Transverse colon (tissue), 4 donors: ENCODE measurements around the gene RASSF3. TPM values are rescaled to one million over a fixed set of nuclear protein-coding genes. Genes with fewer than 3 reads are reported as not detected.

Experiments used
- DNase-seq: peaks from one replicate; pipeline ENCODE4 v3.0.0-alpha.2; 2019
- H3K27ac ChIP-seq, 4 donors: fragments of 200-600 bp; sonication (generic); 2 replicates each; pipeline ENCODE4 v1.5.1; 2016 to 2018; ENCODE audit warnings: inconsistent platforms in 4 of 4
- H3K27me3 ChIP-seq: fragments of 200-600 bp; sonication (generic); 2 replicates; pipeline ENCODE4 v1.5.1; 2017; ENCODE audit warnings: inconsistent platforms
- H3K36me3 ChIP-seq, 4 donors: fragments of 200-600 bp; sonication (generic); 2 replicates each; pipeline ENCODE4 v1.5.1; 2017 to 2019; ENCODE audit warnings: inconsistent platforms in 4 of 4
- H3K4me1 ChIP-seq, 4 donors: fragments of 200-600 bp; sonication (generic); 2 replicates each; pipeline ENCODE4 v1.5.1; 2017 to 2020; ENCODE audit warnings: inconsistent platforms in 4 of 4
- H3K4me3 ChIP-seq, 4 donors: fragments of 200-600 bp; sonication (generic); 1 replicate in 1 of 4; 2 replicates in 3 of 4; pipeline versions ENCODE4 v1.5.1 to v1.6.1; 2017 to 2019; ENCODE audit warnings: inconsistent platforms in 4 of 4
- H3K9me3 ChIP-seq, 2 donors: fragments of 200-600 bp; sonication (generic); 2 replicates each; pipeline ENCODE4 v1.5.1; 2017 to 2019; ENCODE audit warnings: inconsistent platforms in 2 of 2
- EP300 ChIP-seq: sonication (generic); formaldehyde crosslinking; IDR thresholded peaks from one replicate; pipeline ENCODE4 v1.6.1; 2017; ENCODE audit warnings: antibody characterized with exemption, low read depth
- POLR2A ChIP-seq: fragments of 450-650 bp; IDR thresholded peaks from one replicate; pipeline ENCODE4 v1.6.1; 2016; ENCODE audit warnings: antibody characterized with exemption, mild to moderate bottlenecking, moderate library complexity
- POLR2AphosphoS5 ChIP-seq, 3 donors: sonication (generic); formaldehyde crosslinking; IDR thresholded peaks; one replicate each; pipeline ENCODE4 v1.6.1; 2016; ENCODE audit warnings: antibody characterized with exemption in 3 of 3
- WGBS, 2 donors: methylation state at CpG; one replicate each; pipeline ENCODE4 v1.1.5; 2018; ENCODE audit warnings: low coverage in 1 of 2; 5-methylcytosine and 5-hydroxymethylcytosine counted together
- in situ Hi-C, 4 donors: fragments of 200-750 bp; cut with MboI; loops; one replicate each; pipeline versions ENCODE4 v1.15.0 to v1.15.1; 2017; ENCODE audit warnings: low sequenced_read_pairs in 3 of 4, low pct_ligation_motif_present in 1 of 4, low pct_unique_long_range_greater_than_20kb in 1 of 4
- intact Hi-C: fragments of 100-400 bp; cut with DNase I; formaldehyde crosslinking; loops from one replicate; pipeline ENCODE4 v1.15.1; 2023; ENCODE audit warnings: low total_unique reads
- total RNA-seq, 4 donors: library from RNA; depleted of rRNA; stranded (reverse); fragments of >200 nt; gene quantifications; one replicate each; pipeline ENCODE4 v1.1.0, GENCODE V29; 2016
- TF ChIP-seq, protein P1 (sequence below), 5 experiments: fragments of 200-600 bp in 3 of 5; fragments of 450-650 bp in 2 of 5; sonication (generic) in 3 of 5; IDR thresholded peaks; 1 replicate in 2 of 5; 2 replicates in 3 of 5; pipeline ENCODE4 v1.5.1; 2016 to 2017; ENCODE audit warnings: antibody characterized with exemption in 5 of 5, inconsistent platforms in 3 of 5, mild to moderate bottlenecking in 2 of 5, moderate library complexity in 1 of 5

RASSF3 gene
- total RNA-seq, 4 donors from 2014 or later = 41.6 to 83.2 (median 62.5) TPM

- Histone ChIP-seq H3K36me3 (no peaks in the 10 kb centered on the region), H3K27ac (peak overlapping the region; percentile 80 to 90 (median 87)), H3K4me1 (peaks cover 79 to 100% (median 85%) of the 10 kb centered on the region in 4 donors), H3K4me3 (peak overlapping the region in 1 of 4 donors; percentile 35), H3K27me3 (no peaks in the 10 kb centered on the region), H3K9me3 (no peaks in the 10 kb centered on the region)
- in situ Hi-C loops (no loop called here), intact Hi-C loops (no loop called here)
- 16 to 17% methylated on average over 10 of the region's 10 CpGs for WGBS, 2 donors
- peak; percentile 61 for DNase-seq
- TF ChIP-seq, protein P1, sequence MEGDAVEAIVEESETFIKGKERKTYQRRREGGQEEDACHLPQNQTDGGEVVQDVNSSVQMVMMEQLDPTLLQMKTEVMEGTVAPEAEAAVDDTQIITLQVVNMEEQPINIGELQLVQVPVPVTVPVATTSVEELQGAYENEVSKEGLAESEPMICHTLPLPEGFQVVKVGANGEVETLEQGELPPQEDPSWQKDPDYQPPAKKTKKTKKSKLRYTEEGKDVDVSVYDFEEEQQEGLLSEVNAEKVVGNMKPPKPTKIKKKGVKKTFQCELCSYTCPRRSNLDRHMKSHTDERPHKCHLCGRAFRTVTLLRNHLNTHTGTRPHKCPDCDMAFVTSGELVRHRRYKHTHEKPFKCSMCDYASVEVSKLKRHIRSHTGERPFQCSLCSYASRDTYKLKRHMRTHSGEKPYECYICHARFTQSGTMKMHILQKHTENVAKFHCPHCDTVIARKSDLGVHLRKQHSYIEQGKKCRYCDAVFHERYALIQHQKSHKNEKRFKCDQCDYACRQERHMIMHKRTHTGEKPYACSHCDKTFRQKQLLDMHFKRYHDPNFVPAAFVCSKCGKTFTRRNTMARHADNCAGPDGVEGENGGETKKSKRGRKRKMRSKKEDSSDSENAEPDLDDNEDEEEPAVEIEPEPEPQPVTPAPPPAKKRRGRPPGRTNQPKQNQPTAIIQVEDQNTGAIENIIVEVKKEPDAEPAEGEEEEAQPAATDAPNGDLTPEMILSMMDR (IDR thresholded peaks at IDR 0.05) = no peak
- TF ChIP-seq POLR2AphosphoS5 (IDR thresholded peaks at IDR 0.05) = peak in 2 of 3 donors; percentile 32 to 49
- no peak for TF ChIP-seq EP300
- peak; percentile 23 for TF ChIP-seq POLR2A
Observed at GRCh38 chr12:64669270-64669842, 59.1 kb downstream of the RASSF3 start.

DNA sequence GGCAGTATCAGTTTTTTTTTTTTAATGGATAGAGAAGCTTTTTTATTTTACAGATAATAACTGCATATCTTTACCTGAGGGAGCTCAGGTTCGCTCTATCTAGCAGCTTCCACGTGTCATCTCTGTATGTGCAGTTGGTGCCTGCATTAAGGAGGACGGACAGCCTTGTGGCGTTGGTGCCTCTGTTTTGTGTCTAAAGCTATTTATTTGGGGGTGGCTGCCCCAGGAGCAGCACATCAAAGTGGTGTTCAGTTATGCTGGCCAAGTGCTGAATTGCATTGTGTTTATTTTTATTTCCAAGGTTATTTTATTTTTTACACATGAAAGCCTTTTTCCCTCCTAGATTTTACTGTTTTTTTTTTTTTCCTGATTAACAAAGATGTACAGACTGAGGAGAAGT, 59.7 kb downstream of the RASSF3 start:
- Histone ChIP-seq H3K27ac (peak overlapping the region; percentile 80 to 90 (median 87)), H3K36me3 (no peaks in the 10 kb centered on the region), H3K9me3 (no peaks in the 10 kb centered on the region), H3K4me1 (peaks cover 81 to 100% (median 89%) of the 10 kb centered on the region in 4 donors), H3K4me3 (peak overlapping the region in 1 of 4 donors; percentile 35), H3K27me3 (no peaks in the 10 kb centered on the region)
- DNase-seq = no peak
- TF ChIP-seq, protein P1 (IDR thresholded peaks at IDR 0.05) = peak in 2 of 5 experiments; percentile 14 to 35
- TF ChIP-seq EP300 = no peak
- in situ Hi-C loops (loop anchor here in 1 of 4 donors (10.0 kb wide), 1 partner anchor 45 kb away; no protein-coding TSS in a partner anchor), intact Hi-C loops (no loop called here)
- 43 to 47% methylated on average over 4 of the region's 4 CpGs for WGBS, 2 donors

- H3K4me3 ChIP-seq = no peak overlapping the region
- in situ Hi-C loops = loop anchor here in 1 of 4 donors (10.0 kb wide), 1 partner anchor 46 kb away; no protein-coding TSS in a partner anchor
- 27 to 56% methylated on average over 3 to 8 of the region's 8 CpGs for WGBS, 2 donors
- H3K9me3 ChIP-seq = no peaks in the 10 kb centered on the region
- intact Hi-C loops = no loop called here
- peak; percentile 55 for DNase-seq
- H3K36me3 ChIP-seq = no peaks in the 10 kb centered on the region
- H3K27me3 ChIP-seq = no peaks in the 10 kb centered on the region
- peaks cover 83 to 100% (median 88%) of the 10 kb centered on the region in 4 donors for H3K4me1 ChIP-seq
- TF ChIP-seq EP300 = no peak
- TF ChIP-seq POLR2AphosphoS5 (IDR thresholded peaks at IDR 0.05) = peak; percentile 64 to 74 (median 69)
- TF ChIP-seq POLR2A = peak; percentile 36
- H3K27ac ChIP-seq = peak overlapping the region; percentile 80 to 90 (median 87)
Observed at GRCh38 chr12:64670919-64671639, 60.8 kb downstream of the RASSF3 start.

DNA sequence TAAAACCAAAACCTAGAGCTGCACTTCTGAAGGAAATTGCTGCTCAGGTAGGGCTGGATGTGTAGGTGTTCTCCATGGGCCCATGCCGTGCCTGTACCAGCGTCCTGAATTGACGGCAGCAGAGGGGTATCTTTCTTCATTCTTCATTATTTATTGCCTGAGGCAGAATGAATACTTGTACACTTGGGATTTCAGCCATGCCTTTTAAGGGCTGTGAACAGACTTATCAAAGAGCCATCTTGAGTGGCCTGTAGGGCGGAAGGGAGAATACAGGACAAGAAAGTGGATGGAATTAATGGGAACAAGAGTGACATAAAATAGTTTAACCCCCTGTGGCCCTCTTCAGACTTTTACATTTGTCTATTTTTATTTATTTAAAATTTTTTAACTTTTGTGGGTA, 61.4 kb downstream of the RASSF3 start:
- Histone ChIP-seq H3K4me1 (peaks cover 78 to 100% (median 83%) of the 10 kb centered on the region in 4 donors), H3K4me3 (no peak overlapping the region), H3K27me3 (no peaks in the 10 kb centered on the region), H3K36me3 (no peaks in the 10 kb centered on the region), H3K27ac (peak overlapping the region; percentile 80 to 90 (median 87)), H3K9me3 (no peaks in the 10 kb centered on the region)
- intact Hi-C loops (no loop called here), in situ Hi-C loops (loop anchor here in 1 of 4 donors (10.0 kb wide), 1 partner anchor 47 kb away; no protein-coding TSS in a partner anchor)
- no peak for DNase-seq
- no peak for TF ChIP-seq POLR2A
- TF ChIP-seq, protein P1 (IDR thresholded peaks at IDR 0.05) = peak in 1 of 5 experiments; percentile 17
- 43 to 45% methylated on average over 4 of the region's 4 CpGs for WGBS, 2 donors
